ENCODE data around the gene ABLIM2.

Gene ABLIM2

DNA sequence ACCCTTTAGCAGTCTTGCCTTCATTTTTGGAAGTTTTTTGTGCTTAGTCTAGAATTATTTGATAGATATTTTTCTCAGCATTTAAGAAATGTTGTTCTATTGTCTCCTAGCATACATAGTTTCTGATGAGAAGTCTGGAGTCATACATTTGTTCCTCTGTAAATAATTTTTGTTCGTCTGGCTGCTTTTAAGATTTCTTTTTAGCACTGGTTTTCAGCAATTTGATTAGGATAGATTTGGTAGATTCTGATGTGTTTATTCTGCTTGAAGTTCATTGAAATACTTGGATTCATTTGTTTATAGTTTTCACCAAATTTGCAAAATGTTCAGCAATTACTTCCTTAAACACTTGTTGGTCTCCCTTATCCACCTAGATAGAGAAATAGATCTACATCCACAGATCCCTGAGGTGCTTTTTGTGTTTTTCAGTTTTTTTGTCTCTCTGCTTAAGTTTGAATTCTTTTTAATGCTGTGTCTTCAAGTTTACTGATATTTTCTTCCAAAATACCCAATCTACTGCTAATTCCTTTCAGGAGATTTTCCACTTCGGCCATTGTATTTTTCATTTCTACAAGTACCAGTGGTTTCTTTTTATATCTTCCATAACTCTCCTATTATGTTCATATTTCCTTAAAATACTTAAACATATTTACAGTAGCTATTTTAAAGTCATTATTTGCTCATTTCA is 64.9 kb downstream of the ABLIM2 start:
- Histone ChIP-seq H3K4me3 (ENCODE audit: low read length) (peak overlapping the region; percentile 24), H3K36me3 (ENCODE audit: control insufficient read depth, insufficient read depth, low read length, severe bottlenecking) (peaks cover 13% of the 10 kb centered on the region), H3K27me3 (replicated peaks; ENCODE audit: control insufficient read depth, insufficient read depth, low read length) (peaks cover 3% of the 10 kb centered on the region), H3K9ac (ENCODE audit: low read length) (no peak overlapping the region), H3K4me1 (ENCODE audit: control insufficient read depth, insufficient read depth, low read length) (peaks cover 11% of the 10 kb centered on the region), H3K9me3 (ENCODE audit: control insufficient read depth, low read length) (peaks cover 27% of the 10 kb centered on the region)
- no peak for DNase-seq (ENCODE audit: low read depth)

DNA sequence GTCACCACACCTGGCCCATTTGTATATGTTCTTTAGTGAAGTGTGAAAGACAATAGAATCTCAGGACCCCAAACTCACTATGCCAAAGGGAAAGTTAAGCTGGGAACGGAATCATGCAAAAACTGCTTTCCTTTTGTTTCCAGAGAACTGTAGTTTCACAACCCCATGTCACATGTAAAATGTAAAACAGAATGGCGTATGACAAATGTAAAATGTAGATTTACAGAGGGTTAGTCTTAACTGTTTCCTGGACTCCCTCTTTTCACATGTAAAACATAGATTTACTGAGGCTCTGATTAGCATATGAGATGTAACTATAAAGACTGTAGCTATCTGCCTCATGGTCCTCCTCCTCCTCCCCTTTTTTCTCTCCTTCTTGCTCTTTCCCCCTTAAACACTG is 66.3 kb downstream of the ABLIM2 start:
- Histone ChIP-seq H3K4me1 (ENCODE audit: control insufficient read depth, insufficient read depth, low read length) (no peaks in the 10 kb centered on the region), H3K9ac (ENCODE audit: low read length) (no peak overlapping the region), H3K9me3 (ENCODE audit: control insufficient read depth, low read length) (peaks cover 27% of the 10 kb centered on the region), H3K4me3 (ENCODE audit: low read length) (no peak overlapping the region), H3K27me3 (replicated peaks; ENCODE audit: control insufficient read depth, insufficient read depth, low read length) (peaks cover 11% of the 10 kb centered on the region), H3K36me3 (ENCODE audit: control insufficient read depth, insufficient read depth, low read length, severe bottlenecking) (peaks cover 13% of the 10 kb centered on the region)
- DNase-seq (ENCODE audit: low read depth) = no peak

GRCh38 chr4:8090744-8091301 is 67.8 kb downstream of the ABLIM2 start:
- peaks cover 7% of the 10 kb centered on the region for H3K36me3 ChIP-seq (ENCODE audit: control insufficient read depth, insufficient read depth, low read length, severe bottlenecking)
- peaks cover 11% of the 10 kb centered on the region for H3K27me3 ChIP-seq (replicated peaks; ENCODE audit: control insufficient read depth, insufficient read depth, low read length)
- no peaks in the 10 kb centered on the region for H3K4me1 ChIP-seq (ENCODE audit: control insufficient read depth, insufficient read depth, low read length)
- H3K9ac ChIP-seq (ENCODE audit: low read length) = no peak overlapping the region
- DNase-seq (ENCODE audit: low read depth) = no peak
- no peak overlapping the region for H3K4me3 ChIP-seq (ENCODE audit: low read length)
- peaks cover 27% of the 10 kb centered on the region for H3K9me3 ChIP-seq (ENCODE audit: control insufficient read depth, low read length)

DNA sequence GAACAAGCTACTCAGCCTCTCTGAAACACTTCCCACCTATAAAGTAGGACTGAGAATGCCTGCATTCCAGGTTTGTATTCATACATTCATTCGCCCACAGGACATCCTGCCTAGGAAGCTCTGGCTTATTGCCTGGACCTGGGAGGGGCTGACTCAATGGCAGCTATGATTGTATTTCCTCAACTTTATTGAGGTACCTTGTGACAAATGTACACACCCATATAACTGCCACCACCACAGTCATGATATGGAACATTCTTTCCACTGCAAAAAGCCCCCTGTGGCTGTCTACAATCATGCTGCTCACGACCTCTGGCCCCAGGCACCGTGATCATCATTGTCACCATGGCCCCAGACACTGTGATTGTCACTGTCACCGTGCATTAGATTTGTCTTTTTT is 68.3 kb downstream of the ABLIM2 start:
- no peak overlapping the region for H3K9ac ChIP-seq (ENCODE audit: low read length)
- peaks cover 11% of the 10 kb centered on the region for H3K27me3 ChIP-seq (replicated peaks; ENCODE audit: control insufficient read depth, insufficient read depth, low read length)
- H3K9me3 ChIP-seq (ENCODE audit: control insufficient read depth, low read length) = peaks cover 27% of the 10 kb centered on the region
- no peak for DNase-seq (ENCODE audit: low read depth)
- peaks cover 2% of the 10 kb centered on the region for H3K36me3 ChIP-seq (ENCODE audit: control insufficient read depth, insufficient read depth, low read length, severe bottlenecking)
- no peak overlapping the region for H3K4me3 ChIP-seq (ENCODE audit: low read length)
- H3K4me1 ChIP-seq (ENCODE audit: control insufficient read depth, insufficient read depth, low read length) = no peaks in the 10 kb centered on the region

GRCh38 chr4:8089862-8090261 is 68.8 kb downstream of the ABLIM2 start:
- no peak for DNase-seq (ENCODE audit: low read depth)

DNA sequence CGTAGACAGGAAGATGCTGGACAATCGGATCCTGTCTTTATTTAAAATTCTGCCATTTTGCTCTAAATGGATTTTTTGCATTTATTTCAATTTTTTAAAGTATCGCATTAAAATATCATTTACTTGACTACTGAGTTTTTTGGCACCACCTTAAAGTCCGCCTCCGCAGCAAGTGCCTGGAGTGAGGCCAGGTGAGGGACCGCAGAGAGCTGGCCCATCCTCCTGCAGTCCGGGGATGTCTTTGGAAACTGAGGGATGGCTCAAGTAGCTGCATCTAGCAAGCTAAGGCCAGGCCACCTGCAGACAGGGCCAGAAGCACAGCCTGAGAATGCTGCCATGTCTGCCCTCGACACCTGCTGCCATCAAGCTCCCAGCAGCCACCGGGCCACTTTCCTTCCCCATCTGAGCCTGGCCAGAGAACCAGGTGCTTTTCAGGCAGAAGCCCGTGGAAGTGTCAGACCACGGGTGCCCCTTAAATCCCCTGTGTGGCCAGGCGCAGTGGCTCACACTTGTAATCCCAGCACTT is 69.6 kb downstream of the ABLIM2 start:
- Histone ChIP-seq H3K4me3 (ENCODE audit: low read length) (no peak overlapping the region), H3K36me3 (ENCODE audit: control insufficient read depth, insufficient read depth, low read length, severe bottlenecking) (no peaks in the 10 kb centered on the region)
- no peak for DNase-seq (ENCODE audit: low read depth)

More at GRCh38 chr4:8089862-8090261, 68.8 kb downstream of the ABLIM2 start:
- Histone ChIP-seq H3K9me3 (ENCODE audit: control insufficient read depth, low read length) (peaks cover 24% of the 10 kb centered on the region), H3K9ac (ENCODE audit: low read length) (no peak overlapping the region), H3K4me3 (ENCODE audit: low read length) (no peak overlapping the region), H3K4me1 (ENCODE audit: control insufficient read depth, insufficient read depth, low read length) (no peaks in the 10 kb centered on the region), H3K27me3 (replicated peaks; ENCODE audit: control insufficient read depth, insufficient read depth, low read length) (peaks cover 16% of the 10 kb centered on the region), H3K36me3 (ENCODE audit: control insufficient read depth, insufficient read depth, low read length, severe bottlenecking) (no peaks in the 10 kb centered on the region)

DNA sequence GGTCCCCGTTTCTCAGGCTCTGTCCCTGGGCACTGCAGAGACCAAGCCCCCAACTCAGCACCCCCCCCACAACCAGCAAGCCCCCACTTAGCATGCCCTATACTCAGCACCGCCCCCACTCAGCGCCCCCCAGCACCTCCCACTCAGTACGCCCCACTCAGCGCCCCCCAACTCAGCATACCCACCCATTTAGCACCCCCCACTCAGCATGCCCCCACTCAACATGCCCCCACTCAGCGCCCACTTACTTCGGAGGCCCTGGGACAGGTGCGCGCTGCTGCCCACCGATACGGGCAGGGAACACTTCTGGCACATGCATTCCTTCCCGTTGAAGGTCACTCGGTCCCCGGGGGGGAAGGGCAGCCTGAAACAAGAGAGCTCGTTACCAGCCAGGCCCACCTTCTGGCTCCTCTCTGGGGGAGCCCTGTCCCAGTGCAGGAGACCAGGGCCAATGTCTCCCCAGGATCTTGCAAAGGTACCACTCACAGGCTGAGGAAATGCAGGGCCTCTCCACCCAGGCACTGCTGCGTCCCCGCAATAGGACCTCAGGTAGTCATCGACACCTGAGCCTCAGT is 70.6 kb downstream of the ABLIM2 start:
- H3K27me3 ChIP-seq (replicated peaks; ENCODE audit: control insufficient read depth, insufficient read depth, low read length) = peaks cover 32% of the 10 kb centered on the region
- no peak overlapping the region for H3K4me3 ChIP-seq (ENCODE audit: low read length)
- H3K36me3 ChIP-seq (ENCODE audit: control insufficient read depth, insufficient read depth, low read length, severe bottlenecking) = no peaks in the 10 kb centered on the region
- no peak overlapping the region for H3K9ac ChIP-seq (ENCODE audit: low read length)
- peaks cover 7% of the 10 kb centered on the region for H3K9me3 ChIP-seq (ENCODE audit: control insufficient read depth, low read length)
- no peak for DNase-seq (ENCODE audit: low read depth)
- no peaks in the 10 kb centered on the region for H3K4me1 ChIP-seq (ENCODE audit: control insufficient read depth, insufficient read depth, low read length)

More for the DNA sequence above, 69.6 kb downstream of the ABLIM2 start:
- no peaks in the 10 kb centered on the region for H3K4me1 ChIP-seq (ENCODE audit: control insufficient read depth, insufficient read depth, low read length)
- no peak overlapping the region for H3K9ac ChIP-seq (ENCODE audit: low read length)
- peaks cover 18% of the 10 kb centered on the region for H3K9me3 ChIP-seq (ENCODE audit: control insufficient read depth, low read length)
- H3K27me3 ChIP-seq (replicated peaks; ENCODE audit: control insufficient read depth, insufficient read depth, low read length) = peaks cover 23% of the 10 kb centered on the region

- no peak for DNase-seq (ENCODE audit: low read depth)
- H3K36me3 ChIP-seq (ENCODE audit: control insufficient read depth, insufficient read depth, low read length, severe bottlenecking) = no peaks in the 10 kb centered on the region
- no peak overlapping the region for H3K4me3 ChIP-seq (ENCODE audit: low read length)
- H3K4me1 ChIP-seq (ENCODE audit: control insufficient read depth, insufficient read depth, low read length) = no peaks in the 10 kb centered on the region
- H3K9me3 ChIP-seq (ENCODE audit: control insufficient read depth, low read length) = no peaks in the 10 kb centered on the region
- peaks cover 42% of the 10 kb centered on the region for H3K27me3 ChIP-seq (replicated peaks; ENCODE audit: control insufficient read depth, insufficient read depth, low read length)
- H3K9ac ChIP-seq (ENCODE audit: low read length) = no peak overlapping the region
These were observed 71.7 kb downstream of the ABLIM2 start for GRCh38 chr4:8086783-8087445.

- Histone ChIP-seq H3K9me3 (ENCODE audit: control insufficient read depth, low read length) (no peaks in the 10 kb centered on the region), H3K4me3 (ENCODE audit: low read length) (no peak overlapping the region), H3K27me3 (replicated peaks; ENCODE audit: control insufficient read depth, insufficient read depth, low read length) (peaks cover 51% of the 10 kb centered on the region), H3K4me1 (ENCODE audit: control insufficient read depth, insufficient read depth, low read length) (peaks cover 2% of the 10 kb centered on the region), H3K36me3 (ENCODE audit: control insufficient read depth, insufficient read depth, low read length, severe bottlenecking) (no peaks in the 10 kb centered on the region), H3K9ac (ENCODE audit: low read length) (no peak overlapping the region)
- no peak for DNase-seq (ENCODE audit: low read depth)
These were observed 73.0 kb downstream of the ABLIM2 start for GRCh38 chr4:8085491-8086117.

- H3K4me1 ChIP-seq (ENCODE audit: control insufficient read depth, insufficient read depth, low read length) = peaks cover 9% of the 10 kb centered on the region
- no peak for DNase-seq (ENCODE audit: low read depth)
- no peak overlapping the region for H3K9ac ChIP-seq (ENCODE audit: low read length)
- H3K9me3 ChIP-seq (ENCODE audit: control insufficient read depth, low read length) = no peaks in the 10 kb centered on the region
- peaks cover 51% of the 10 kb centered on the region for H3K27me3 ChIP-seq (replicated peaks; ENCODE audit: control insufficient read depth, insufficient read depth, low read length)
- no peak overlapping the region for H3K4me3 ChIP-seq (ENCODE audit: low read length)
- no peaks in the 10 kb centered on the region for H3K36me3 ChIP-seq (ENCODE audit: control insufficient read depth, insufficient read depth, low read length, severe bottlenecking)
These were observed 73.7 kb downstream of the ABLIM2 start for GRCh38 chr4:8084712-8085490.

All from adipocyte (in vitro differentiated cells).